C4-2B (cell line): ENCODE measurements around the gene ZG16B.
A peak's percentile ranks its signal among the peaks of the same experiment; 100 is the strongest.

Source experiments
- ZFX ChIP-seq: fragments of 450-650 bp; IDR thresholded peaks from 2 replicates; pipeline ENCODE4 v1.6.1; 2017
- TF ChIP-seq, protein P1 (sequence below): fragments of 450-650 bp; conservative IDR thresholded peaks from 2 replicates; pipeline ENCODE4 v1.5.1; 2017; ENCODE audit warnings: mild to moderate bottlenecking

DNA sequence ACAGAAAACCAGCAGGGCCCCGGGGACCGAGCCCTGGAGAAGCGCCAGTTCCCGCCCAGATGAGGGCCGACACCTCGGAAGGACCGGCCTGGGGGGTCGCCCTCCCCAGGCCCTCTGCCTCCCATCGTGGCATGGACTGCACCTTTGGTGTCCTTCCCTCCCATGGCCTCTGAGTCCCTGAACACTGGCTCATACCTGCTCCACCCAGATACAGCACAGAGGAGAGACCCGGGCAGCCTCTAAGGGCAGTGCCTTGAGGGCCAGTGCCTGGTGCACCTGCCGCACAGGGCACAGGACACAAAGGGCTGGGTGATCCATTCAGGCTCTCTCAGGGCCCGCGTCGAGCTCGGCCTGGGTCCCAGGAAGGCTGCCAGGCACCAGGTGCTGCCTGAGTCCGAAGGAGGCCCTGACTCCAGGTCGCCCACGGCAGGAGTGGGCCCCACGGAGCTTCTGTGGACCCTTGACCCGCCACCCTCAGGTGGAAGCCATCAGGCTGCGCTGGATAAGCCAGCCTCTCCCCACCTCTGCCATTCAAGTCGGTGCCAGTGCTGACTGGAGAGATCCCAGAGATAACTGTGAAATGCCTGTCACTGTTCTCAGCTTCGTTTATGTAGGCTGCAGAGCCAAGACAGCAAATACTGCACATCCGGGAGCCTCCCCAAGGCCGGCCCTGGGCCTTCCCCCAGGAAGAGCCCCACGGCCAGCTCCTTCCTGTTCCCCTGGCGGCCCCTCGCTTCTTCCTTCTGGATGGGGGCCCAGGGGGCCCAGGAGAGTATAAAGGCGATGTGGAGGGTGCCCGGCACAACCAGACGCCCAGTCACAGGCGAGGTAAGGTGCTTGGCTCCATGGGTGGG is at the start of gene ZG16B:
- TF ChIP-seq, protein P1, sequence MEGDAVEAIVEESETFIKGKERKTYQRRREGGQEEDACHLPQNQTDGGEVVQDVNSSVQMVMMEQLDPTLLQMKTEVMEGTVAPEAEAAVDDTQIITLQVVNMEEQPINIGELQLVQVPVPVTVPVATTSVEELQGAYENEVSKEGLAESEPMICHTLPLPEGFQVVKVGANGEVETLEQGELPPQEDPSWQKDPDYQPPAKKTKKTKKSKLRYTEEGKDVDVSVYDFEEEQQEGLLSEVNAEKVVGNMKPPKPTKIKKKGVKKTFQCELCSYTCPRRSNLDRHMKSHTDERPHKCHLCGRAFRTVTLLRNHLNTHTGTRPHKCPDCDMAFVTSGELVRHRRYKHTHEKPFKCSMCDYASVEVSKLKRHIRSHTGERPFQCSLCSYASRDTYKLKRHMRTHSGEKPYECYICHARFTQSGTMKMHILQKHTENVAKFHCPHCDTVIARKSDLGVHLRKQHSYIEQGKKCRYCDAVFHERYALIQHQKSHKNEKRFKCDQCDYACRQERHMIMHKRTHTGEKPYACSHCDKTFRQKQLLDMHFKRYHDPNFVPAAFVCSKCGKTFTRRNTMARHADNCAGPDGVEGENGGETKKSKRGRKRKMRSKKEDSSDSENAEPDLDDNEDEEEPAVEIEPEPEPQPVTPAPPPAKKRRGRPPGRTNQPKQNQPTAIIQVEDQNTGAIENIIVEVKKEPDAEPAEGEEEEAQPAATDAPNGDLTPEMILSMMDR = no peak
- peak; percentile 61; the same call in 1 of the 2 replicates for TF ChIP-seq ZFX
